Fibroblast of villous mesenchyme (primary cell): ENCODE results near the gene GSKIP. TPM values are rescaled to one million over a fixed set of nuclear protein-coding genes. Genes with fewer than 3 reads are reported as not detected.

Source experiments
- DNase-seq: peaks from one replicate; pipeline ENCODE4 v3.0.0-alpha.2; 2010; ENCODE audit warnings: low read depth
- H3K4me3 ChIP-seq: 2 replicates; pipeline ENCODE4 v1.5.1; 2011; ENCODE audit warnings: low read depth, mild to moderate bottlenecking, low read length
- CTCF ChIP-seq: IDR thresholded peaks from 2 replicates; pipeline ENCODE4 v1.5.1; 2012; ENCODE audit warnings: low read depth, mild to moderate bottlenecking, low read length; ENCODE audit not compliant: insufficient read depth
- total RNA-seq: library from RNA; depleted of rRNA; stranded (reverse); fragments of >200 nt; gene quantifications from 2 replicates; pipeline ENCODE4 v1.2.3, GENCODE V29; 2012

The GSKIP gene
- total RNA-seq, 1 donor = 45.8 TPM

- no peak overlapping the region for H3K4me3 ChIP-seq
- no peak for TF ChIP-seq CTCF
- DNase-seq = no peak
Observed at GRCh38 chr14:96398921-96399320, 35.6 kb downstream of the GSKIP start.

- no peak overlapping the region for H3K4me3 ChIP-seq
- DNase-seq = no peak
- TF ChIP-seq CTCF = no peak
Observed at GRCh38 chr14:96399405-96399804, 36.1 kb downstream of the GSKIP start.

GRCh38 chr14:96400495-96400894, 37.2 kb downstream of the GSKIP start:
- no peak overlapping the region for H3K4me3 ChIP-seq
- DNase-seq = no peak
- TF ChIP-seq CTCF = no peak

GRCh38 chr14:96403409-96403808, 40.1 kb downstream of the GSKIP start:
- TF ChIP-seq CTCF = no peak
- no peak overlapping the region for H3K4me3 ChIP-seq
- DNase-seq = no peak

GRCh38 chr14:96405677-96406076, 42.4 kb downstream of the GSKIP start:
- no peak for TF ChIP-seq CTCF
- no peak overlapping the region for H3K4me3 ChIP-seq
- no peak for DNase-seq

- DNase-seq = no peak
- H3K4me3 ChIP-seq = no peak overlapping the region
- TF ChIP-seq CTCF = no peak
Observed at GRCh38 chr14:96407935-96408570, 44.7 kb downstream of the GSKIP start.

GRCh38 chr14:96408608-96409007, 45.3 kb downstream of the GSKIP start:
- DNase-seq = no peak
- TF ChIP-seq CTCF = no peak

More at GRCh38 chr14:96408608-96409007, 45.3 kb downstream of the GSKIP start:
- H3K4me3 ChIP-seq = no peak overlapping the region
